NOMO-1 (cell line): ENCODE results near the gene HS3ST4.
A peak's percentile ranks its signal among the peaks of the same experiment; 100 is the strongest.

Source experiments
- DNase-seq, 2 experiments: peaks; one replicate each; lab custom pipeline; 2025; ENCODE audit not compliant: unreplicated experiment in 2 of 2; lab: John Stamatoyannopoulos, UW

The HS3ST4 gene

DNA sequence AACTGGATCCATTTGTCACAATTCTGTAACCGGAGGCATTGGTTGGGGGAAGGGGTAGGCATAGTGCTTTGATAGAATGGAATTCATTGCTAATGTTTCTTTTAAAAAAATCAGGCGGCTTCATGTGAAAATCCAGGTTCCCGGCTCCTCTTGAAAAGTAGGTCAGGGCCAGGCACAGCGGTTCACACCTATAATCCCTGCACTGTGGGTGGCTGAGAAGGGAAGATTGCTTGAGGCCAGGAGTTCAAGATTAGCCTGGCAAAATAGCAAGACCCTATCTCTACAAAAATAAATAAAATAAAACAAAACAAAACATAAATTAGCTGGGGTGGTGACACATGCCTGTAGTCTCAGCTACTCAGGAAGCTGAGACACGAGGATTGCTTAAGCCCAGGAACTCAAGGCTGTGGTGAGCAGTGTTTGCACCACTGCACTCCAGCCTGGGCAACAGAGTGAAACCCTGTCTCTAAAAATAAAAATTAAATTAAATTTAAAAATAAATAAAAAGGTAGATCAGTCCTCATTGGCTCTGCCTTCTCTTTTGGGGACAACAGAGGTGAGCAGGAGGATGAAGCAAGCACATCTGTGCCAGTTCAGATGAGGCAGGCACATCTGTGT lies 466.5 kb downstream of the HS3ST4 start:
- DNase-seq, result no peak

DNA sequence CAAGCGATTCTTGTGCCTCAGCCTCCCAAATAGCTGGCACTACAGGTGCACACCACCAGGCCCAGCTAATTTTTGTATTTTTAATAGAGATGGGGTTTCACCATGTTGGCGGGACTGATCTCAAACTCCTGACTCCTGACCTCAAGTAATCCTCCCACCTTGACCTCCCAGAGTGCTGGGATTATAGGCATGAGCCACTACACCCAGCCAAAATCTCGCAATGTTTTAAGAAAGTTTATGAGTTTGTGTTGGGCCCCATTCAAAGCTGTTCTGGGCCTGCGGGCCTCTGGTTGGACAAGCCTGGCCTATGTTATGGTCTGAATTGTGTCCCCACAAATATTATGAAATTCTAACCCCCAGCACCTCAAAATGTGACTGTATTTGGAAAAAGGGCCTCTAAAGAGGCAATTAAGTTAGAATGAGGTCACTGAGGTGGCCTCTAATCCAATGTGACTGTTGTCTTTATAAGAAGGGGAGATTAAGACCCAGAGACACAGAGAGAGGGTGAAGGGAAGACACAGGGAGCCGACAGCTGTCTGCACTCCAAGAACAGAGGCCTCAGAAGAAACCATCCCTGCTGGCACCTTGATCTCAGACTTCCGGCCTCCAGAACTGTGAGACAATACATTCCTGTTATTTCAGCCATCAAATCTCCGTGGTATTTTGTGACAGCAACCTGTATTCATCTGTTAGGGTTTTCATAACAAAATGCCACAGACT lies 469.9 kb downstream of the HS3ST4 start:
- no peak for DNase-seq

DNA sequence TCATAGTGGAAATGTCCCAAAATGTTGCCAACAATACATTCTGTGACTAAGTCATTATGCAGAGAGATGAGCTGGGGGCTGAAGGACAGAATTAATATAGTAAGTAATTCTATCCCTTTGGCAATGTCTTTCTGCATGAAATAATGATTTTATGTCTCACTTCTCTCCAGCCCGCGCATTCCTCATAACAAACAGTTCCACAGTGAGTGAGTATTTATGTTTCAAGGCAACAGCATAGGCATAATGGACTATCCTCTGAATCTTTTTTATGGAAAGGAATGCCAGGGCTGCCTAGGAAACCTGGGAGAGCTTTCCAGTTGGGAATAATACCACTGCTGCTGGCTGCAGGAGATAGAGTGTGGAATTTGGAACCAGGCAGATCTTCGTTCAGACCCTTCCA lies 477.7 kb downstream of the HS3ST4 start:
- DNase-seq, result no peak

DNA sequence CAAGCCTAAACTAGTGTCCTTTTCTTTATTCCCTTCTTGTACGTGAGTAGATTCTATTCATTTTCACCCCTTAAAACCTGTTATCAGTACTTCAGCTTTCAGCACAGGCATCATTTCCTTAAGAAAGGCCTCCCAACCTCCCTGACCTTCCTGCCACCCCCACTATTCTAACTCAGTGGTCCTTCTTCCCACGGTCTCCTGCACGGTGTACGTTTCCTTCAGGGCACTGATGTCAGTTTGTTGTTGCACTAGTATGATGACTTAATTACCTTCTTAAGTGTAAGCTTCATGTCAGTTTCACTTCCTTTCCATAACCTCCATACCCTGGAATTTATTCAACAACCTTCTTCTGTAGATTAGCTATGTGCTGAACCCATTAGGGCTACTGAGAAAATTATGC lies 484.2 kb downstream of the HS3ST4 start:
- DNase-seq, result peak; percentile 0 to 29

DNA sequence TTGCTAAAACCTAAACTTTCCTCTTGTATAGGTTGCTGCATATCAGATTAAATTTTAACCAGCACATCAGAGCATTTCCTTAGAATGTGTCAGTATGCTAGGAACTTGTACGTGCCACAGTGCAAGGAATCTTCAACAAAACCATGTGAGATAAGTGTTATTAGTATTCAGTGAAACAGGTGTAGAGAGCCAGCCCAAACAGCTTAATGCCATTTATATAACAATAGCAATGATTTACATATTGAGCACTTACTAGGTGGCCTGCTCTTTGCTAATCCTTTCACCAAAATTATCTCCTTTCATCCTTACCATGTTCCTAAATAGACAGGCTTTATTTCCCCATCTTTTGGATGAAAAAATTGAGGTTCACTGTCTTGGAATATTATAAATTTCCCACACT lies 485.7 kb downstream of the HS3ST4 start:
- no peak for DNase-seq

DNA sequence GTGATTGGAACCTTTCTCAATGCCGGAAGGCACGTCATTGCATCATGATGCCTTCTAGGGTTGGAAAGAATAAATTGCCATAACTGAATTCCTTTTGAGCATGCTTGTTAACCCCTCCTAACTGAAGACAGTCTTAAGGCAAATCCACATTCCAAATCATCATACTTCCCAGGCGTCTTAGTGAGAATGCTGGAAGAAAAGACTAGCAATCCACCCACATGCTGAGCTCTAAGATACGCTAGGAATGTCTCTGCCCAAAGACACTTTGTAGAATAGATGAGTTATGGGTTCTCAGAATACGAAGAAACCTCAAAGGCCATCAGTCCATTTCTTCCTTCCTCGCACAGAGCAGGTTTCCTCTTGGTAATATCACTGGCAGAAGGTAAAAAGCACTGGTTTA lies 486.5 kb downstream of the HS3ST4 start:
- no peak for DNase-seq

DNA sequence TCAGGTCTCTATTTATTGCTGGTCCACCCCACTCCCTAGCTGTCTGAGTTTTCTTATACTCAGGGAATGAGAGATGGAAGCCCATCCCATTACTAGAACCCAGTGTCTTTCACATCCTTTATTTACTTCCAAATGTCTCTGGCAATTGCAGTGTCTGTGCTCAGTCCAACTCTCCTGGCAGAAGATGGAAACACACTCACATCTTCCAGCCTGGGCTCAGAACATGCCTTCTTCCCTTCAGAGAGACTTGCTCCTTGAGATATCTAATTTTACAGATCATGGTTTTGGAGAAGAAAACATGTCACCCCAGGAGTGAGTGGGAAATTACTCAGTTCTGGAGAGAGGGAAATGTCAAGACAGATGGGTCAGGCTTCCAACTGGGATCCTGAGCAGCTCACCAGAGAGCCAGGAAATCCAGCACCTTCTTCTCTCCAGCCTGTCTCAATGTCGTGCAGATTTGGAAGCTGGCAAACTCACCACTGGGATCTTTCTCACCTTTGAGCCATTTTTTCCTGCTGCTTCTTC lies 494.4 kb downstream of the HS3ST4 start:
- no peak for DNase-seq
